HFFc6 (cell line): ENCODE results near the gene THSD4. TPM values are rescaled to one million over a fixed set of nuclear protein-coding genes. Genes with fewer than 3 reads are reported as not detected.

ENCODE experiments used
- DNase-seq: peaks from one replicate; pipeline ENCODE4 v3.0.0-alpha.2; 2018
- H3K27ac Mint-ChIP-seq: 2 replicates; pipeline ENCODE4 v1.8.0; 2020; ENCODE audit warnings: mild to moderate bottlenecking, mixed read lengths
- H3K27me3 Mint-ChIP-seq: 2 replicates; pipeline ENCODE4 v1.8.0; 2021; ENCODE audit warnings: mild to moderate bottlenecking, moderate library complexity, mixed read lengths; ENCODE audit not compliant: insufficient read depth
- H3K36me3 Mint-ChIP-seq: 2 replicates; pipeline ENCODE4 v1.8.0; 2021; ENCODE audit warnings: low read depth, mixed read lengths
- H3K4me1 Mint-ChIP-seq: 2 replicates; pipeline ENCODE4 v1.8.0; 2020; ENCODE audit warnings: low read depth, mixed read lengths
- H3K4me3 Mint-ChIP-seq: 2 replicates; pipeline ENCODE4 v1.8.0; 2020; ENCODE audit warnings: mild to moderate bottlenecking, moderate library complexity, mixed read lengths
- H3K9me3 Mint-ChIP-seq: 2 replicates; pipeline ENCODE4 v1.8.0; 2020; ENCODE audit warnings: mild to moderate bottlenecking, mixed read lengths
- CTCF ChIP-seq: fragments of 200-600 bp; sonication (generic); IDR thresholded peaks from 2 replicates; pipeline ENCODE4 v1.5.0; 2021; ENCODE audit warnings: antibody characterized with exemption, mild to moderate bottlenecking
- total RNA-seq, 6 experiments: library from RNA; stranded (reverse); fragmentation: NEBNext Ultra II Directional; extraction: Animal tissue kit (Norgen Biotek cat#: 25700); gene quantifications; 2 replicates in 1 of 6; 3 replicates in 5 of 6; pipeline ENCODE4 v1.2.3, GENCODE V29; 2021

The THSD4 gene
- total RNA-seq, 6 experiments from 2014 or later, result 32.7 to 39.1 (median 36.4) TPM

- no peak overlapping the region for H3K27ac Mint-ChIP-seq
These were observed 704.9 kb downstream of the THSD4 start for GRCh38 chr15:71820127-71820526.

GRCh38 chr15:71821547-71822129 lies 706.4 kb downstream of the THSD4 start:
- H3K27ac Mint-ChIP-seq, result no peak overlapping the region
- H3K4me3 Mint-ChIP-seq, result no peak overlapping the region
- TF ChIP-seq CTCF, result no peak
- H3K36me3 Mint-ChIP-seq, result peaks cover 89% of the 10 kb centered on the region
- DNase-seq, result no peak
- no peaks in the 10 kb centered on the region; the same call in 1 of the 2 replicates for H3K27me3 Mint-ChIP-seq
- no peaks in the 10 kb centered on the region for H3K4me1 Mint-ChIP-seq
- H3K9me3 Mint-ChIP-seq, result peaks cover 64% of the 10 kb centered on the region

More at GRCh38 chr15:71820127-71820526, 704.9 kb downstream of the THSD4 start:
- no peak for TF ChIP-seq CTCF
- Mint-ChIP-seq H3K36me3 (peaks cover 73% of the 10 kb centered on the region), H3K4me1 (no peaks in the 10 kb centered on the region), H3K27me3 (no peaks in the 10 kb centered on the region; the same call in 1 of the 2 replicates), H3K4me3 (no peak overlapping the region), H3K9me3 (peaks cover 64% of the 10 kb centered on the region)
- no peak for DNase-seq

GRCh38 chr15:71822890-71823630 lies 707.8 kb downstream of the THSD4 start:
- H3K4me1 Mint-ChIP-seq, result no peaks in the 10 kb centered on the region
- peaks cover 92% of the 10 kb centered on the region for H3K36me3 Mint-ChIP-seq

GRCh38 chr15:71823801-71824200 lies 708.5 kb downstream of the THSD4 start:
- H3K27me3 Mint-ChIP-seq, result no peaks in the 10 kb centered on the region; the same call in 1 of the 2 replicates
- no peak overlapping the region for H3K4me3 Mint-ChIP-seq
- peaks cover 48% of the 10 kb centered on the region for H3K9me3 Mint-ChIP-seq
- no peak for TF ChIP-seq CTCF
- H3K4me1 Mint-ChIP-seq, result no peaks in the 10 kb centered on the region
- H3K27ac Mint-ChIP-seq, result no peak overlapping the region
- peaks cover 92% of the 10 kb centered on the region for H3K36me3 Mint-ChIP-seq
- no peak for DNase-seq

More at GRCh38 chr15:71822890-71823630, 707.8 kb downstream of the THSD4 start:
- no peak for TF ChIP-seq CTCF
- Mint-ChIP-seq H3K27me3 (no peaks in the 10 kb centered on the region; the same call in 1 of the 2 replicates), H3K4me3 (no peak overlapping the region), H3K9me3 (peaks cover 55% of the 10 kb centered on the region), H3K27ac (no peak overlapping the region)
- no peak for DNase-seq

- no peak for TF ChIP-seq CTCF
- DNase-seq, result no peak
- Mint-ChIP-seq H3K27me3 (no peaks in the 10 kb centered on the region; the same call in 1 of the 2 replicates), H3K4me3 (no peak overlapping the region), H3K4me1 (no peaks in the 10 kb centered on the region), H3K27ac (no peak overlapping the region), H3K9me3 (peaks cover 36% of the 10 kb centered on the region), H3K36me3 (peaks cover 95% of the 10 kb centered on the region)
These were observed 709.9 kb downstream of the THSD4 start for GRCh38 chr15:71825021-71825730.
